Posterior cingulate gyrus (tissue), 11 donors: ENCODE data around the gene RAB3GAP1.
"Not testable (repeated sequence)": the region's sequence is repeated elsewhere in the genome, so short reads cannot be mapped to it uniquely, and the experiment has no call there.

Experiments used
- DNase-seq, 10 donors: peaks; one replicate each; pipeline versions ENCODE4 v3.0.0 to v3.0.0-alpha.2; 2020 to 2021; ENCODE audit warnings: mixed read lengths in 3 of 10
- intact Hi-C: fragments of 100-400 bp; cut with DNase I; formaldehyde crosslinking; loops from one replicate; pipeline ENCODE4 v1.15.1; 2023

RAB3GAP1 gene

GRCh38 chr2:135050684-135051083, 1.4 kb upstream of the RAB3GAP1 start:
- intact Hi-C loops: loop anchor here (5.0 to 10.0 kb wide), 2 partner anchors 136 to 482 kb away; partner anchors contain the start of genes CCNT2, R3HDM1 and ZRANB3
- no peak for DNase-seq

- intact Hi-C loops: loop anchor here (5.0 to 10.0 kb wide), 2 partner anchors 138 to 479 kb away; partner anchors contain the start of genes CCNT2, R3HDM1 and ZRANB3
- DNase-seq: no peak
These were observed 944 bp downstream of the RAB3GAP1 start for GRCh38 chr2:135052997-135053474.

GRCh38 chr2:135055182-135055786, 3.2 kb downstream of the RAB3GAP1 start:
- intact Hi-C loops: loop anchor here (10.0 kb wide), 1 partner anchor 140 kb away; the partner anchor contains the start of gene CCNT2
- no peak for DNase-seq

- intact Hi-C loops: loop anchor here (10.0 kb wide), 1 partner anchor 142 kb away; the partner anchor contains the start of gene CCNT2
- no peak for DNase-seq
These were observed 4.7 kb downstream of the RAB3GAP1 start for GRCh38 chr2:135056790-135057189.

- DNase-seq: no peak
- intact Hi-C loops: loop anchor here (10.0 kb wide), 1 partner anchor 145 kb away; the partner anchor contains the start of gene CCNT2
These were observed 7.5 kb downstream of the RAB3GAP1 start for GRCh38 chr2:135059577-135059976.

GRCh38 chr2:135063210-135063609, 11.1 kb downstream of the RAB3GAP1 start:
- intact Hi-C loops: no loop called here
- no peak for DNase-seq

- no peak for DNase-seq
- intact Hi-C loops: no loop called here
These were observed 12.1 kb downstream of the RAB3GAP1 start for GRCh38 chr2:135064149-135064548.

- intact Hi-C loops: no loop called here
- DNase-seq: no peak
These were observed 14.6 kb downstream of the RAB3GAP1 start for GRCh38 chr2:135066710-135067109.

- no peak for DNase-seq
- intact Hi-C loops: no loop called here
These were observed 20.3 kb downstream of the RAB3GAP1 start for GRCh38 chr2:135072125-135072997.

- no peak for DNase-seq
- intact Hi-C loops: no loop called here
These were observed 22.1 kb downstream of the RAB3GAP1 start for GRCh38 chr2:135074216-135074615.

GRCh38 chr2:135076556-135076955, 24.5 kb downstream of the RAB3GAP1 start:
- intact Hi-C loops: no loop called here

GRCh38 chr2:135078417-135078816, 26.3 kb downstream of the RAB3GAP1 start:
- intact Hi-C loops: no loop called here
- no peak for DNase-seq

More at GRCh38 chr2:135076556-135076955, 24.5 kb downstream of the RAB3GAP1 start:
- no peak for DNase-seq

- DNase-seq: no peak
- intact Hi-C loops: no loop called here
These were observed 34.1 kb downstream of the RAB3GAP1 start for GRCh38 chr2:135086222-135086621.

- DNase-seq, intact Hi-C loops: not testable (repeated sequence)
These were observed 37.5 kb downstream of the RAB3GAP1 start for GRCh38 chr2:135089597-135089996.

- intact Hi-C loops: no loop called here
- DNase-seq: no peak
These were observed 39.6 kb downstream of the RAB3GAP1 start for GRCh38 chr2:135091681-135092080.

- intact Hi-C loops: no loop called here
These were observed 41.1 kb downstream of the RAB3GAP1 start for GRCh38 chr2:135093193-135093592.

GRCh38 chr2:135093670-135094330, 41.7 kb downstream of the RAB3GAP1 start:
- no peak for DNase-seq
- intact Hi-C loops: no loop called here

More at GRCh38 chr2:135093193-135093592, 41.1 kb downstream of the RAB3GAP1 start:
- no peak for DNase-seq

- no peak for DNase-seq
- intact Hi-C loops: no loop called here
These were observed 42.4 kb downstream of the RAB3GAP1 start for GRCh38 chr2:135094508-135094907.

- intact Hi-C loops: no loop called here
- no peak for DNase-seq
These were observed 43.5 kb downstream of the RAB3GAP1 start for GRCh38 chr2:135095591-135095990.

GRCh38 chr2:135096665-135097446, 44.8 kb downstream of the RAB3GAP1 start:
- DNase-seq: no peak
- intact Hi-C loops: no loop called here
